HG02973 (cell line): ENCODE measurements around the gene KCNIP4.

Source experiments
- ATAC-seq: cut with Tn5 transposase; IDR thresholded peaks from one replicate; pipeline ENCODE4 v1.9.1; 2021; ENCODE audit warnings: moderate library complexity; ENCODE audit not compliant: unreplicated experiment

KCNIP4 gene

DNA sequence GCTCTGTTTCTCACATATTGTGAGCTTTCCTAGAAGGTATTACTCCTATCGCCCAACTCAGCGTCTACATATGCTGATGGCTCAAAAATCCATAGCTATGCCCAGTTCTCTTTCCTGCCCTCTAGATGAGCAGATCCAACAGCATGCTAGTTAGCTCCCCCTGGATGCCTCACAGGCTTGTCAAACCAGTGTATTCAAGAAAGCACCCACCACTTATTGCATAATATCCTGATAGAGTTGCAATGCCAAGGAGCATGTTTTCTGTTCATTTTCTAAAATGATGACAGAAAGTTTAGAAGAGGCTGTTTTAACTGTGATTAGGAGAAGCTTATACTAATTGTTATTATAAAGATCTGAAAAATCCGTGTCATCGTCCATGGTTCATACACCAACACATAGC lies 1250.2 kb downstream of the KCNIP4 start:
- ATAC-seq, result no peak

DNA sequence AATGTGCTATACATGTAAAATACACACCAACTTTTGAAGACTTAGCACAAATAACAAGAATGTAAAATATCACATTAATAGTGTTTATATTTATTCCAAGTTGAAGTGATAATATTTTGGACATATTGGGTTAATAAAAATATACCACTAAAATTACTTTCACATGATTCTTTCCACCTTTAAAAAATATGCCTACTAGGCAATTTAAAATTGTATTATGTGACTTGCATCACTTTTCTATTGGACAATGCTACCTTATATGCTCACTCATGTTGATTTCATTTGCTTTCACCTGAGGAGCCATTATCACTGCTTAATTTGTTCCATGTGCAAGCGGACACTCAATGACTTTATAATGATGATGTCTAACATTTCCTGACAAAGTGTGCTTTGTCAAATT lies 1251.8 kb downstream of the KCNIP4 start:
- no peak for ATAC-seq

DNA sequence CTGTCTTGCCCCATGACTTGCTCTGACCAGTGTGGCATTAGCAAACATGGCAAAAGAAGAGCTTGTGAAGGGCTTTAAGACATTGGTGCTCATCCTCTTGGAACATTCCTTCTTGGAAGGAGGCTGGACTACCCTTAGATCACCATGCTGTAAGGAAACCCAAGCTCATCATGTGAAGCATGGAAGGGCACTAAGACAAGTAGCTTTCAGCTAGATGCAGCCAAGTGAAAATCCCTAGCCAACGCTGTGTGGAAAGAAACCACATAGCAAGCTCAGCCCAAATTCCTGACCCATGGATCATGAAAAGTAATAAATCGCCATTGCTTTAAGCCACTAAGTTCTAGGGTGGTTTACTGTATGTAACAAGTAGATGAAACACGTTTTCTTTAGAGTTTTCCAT lies 1260.7 kb downstream of the KCNIP4 start:
- ATAC-seq, result no peak

DNA sequence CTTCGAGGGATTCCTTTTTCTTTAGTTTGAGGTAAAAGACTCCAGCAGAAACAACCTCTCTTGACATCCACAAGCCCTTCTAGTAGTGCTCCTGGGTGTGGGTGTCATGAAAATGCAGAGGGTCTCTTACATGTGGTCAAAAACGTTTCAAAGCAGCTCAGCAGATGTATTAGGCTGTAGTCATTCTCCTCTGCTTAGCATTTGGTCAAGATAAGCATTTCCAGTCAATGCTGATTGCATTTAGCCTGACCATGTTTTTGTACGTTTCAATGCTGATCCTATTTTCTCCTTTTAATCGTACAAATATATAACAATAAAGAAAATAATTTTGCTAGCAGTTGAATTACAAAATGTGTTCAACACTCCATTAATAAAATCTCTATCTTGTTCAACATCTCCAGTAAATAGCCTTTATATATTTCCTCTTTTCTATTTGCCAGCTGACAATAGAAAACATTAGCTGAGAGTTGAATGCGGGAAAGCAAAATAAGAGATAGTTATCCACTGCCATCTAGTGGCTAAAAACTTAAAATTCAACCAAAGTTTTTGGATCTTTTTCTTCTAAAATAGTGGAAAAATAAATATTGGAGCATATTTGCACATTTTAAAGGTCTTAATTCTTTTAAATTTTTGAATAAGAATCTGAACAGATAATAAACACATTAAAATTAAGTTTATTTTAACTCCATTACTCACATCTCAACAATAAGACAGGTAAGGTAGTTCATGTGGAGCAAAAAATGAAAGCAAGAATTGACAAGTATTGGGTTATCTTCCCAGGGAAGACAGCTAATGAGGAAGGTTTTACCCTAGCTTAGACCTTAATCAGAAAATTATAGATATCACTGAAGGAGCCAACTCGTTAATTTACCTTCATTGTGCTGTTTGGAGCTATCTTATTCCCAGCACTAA lies 1263.5 kb downstream of the KCNIP4 start:
- ATAC-seq, result no peak

DNA sequence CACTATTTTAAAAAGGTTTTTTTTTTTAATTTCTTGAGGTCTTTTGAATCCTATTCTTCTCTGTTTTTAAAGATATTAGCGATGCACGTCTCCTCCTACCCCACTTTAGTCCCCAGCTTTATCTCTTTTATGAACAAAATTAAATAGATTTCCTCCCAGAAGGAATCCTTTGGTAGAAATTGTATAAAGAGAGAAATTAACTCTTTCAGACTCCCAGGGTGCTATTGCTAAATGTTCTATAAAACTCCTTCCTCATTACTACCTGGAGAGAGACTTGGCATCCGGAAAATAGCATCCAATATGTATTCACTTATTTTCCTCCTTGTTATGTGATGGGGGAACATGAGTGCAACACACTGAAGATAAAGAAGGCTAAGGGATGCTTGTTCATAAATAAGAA lies 1264.8 kb downstream of the KCNIP4 start:
- no peak for ATAC-seq

DNA sequence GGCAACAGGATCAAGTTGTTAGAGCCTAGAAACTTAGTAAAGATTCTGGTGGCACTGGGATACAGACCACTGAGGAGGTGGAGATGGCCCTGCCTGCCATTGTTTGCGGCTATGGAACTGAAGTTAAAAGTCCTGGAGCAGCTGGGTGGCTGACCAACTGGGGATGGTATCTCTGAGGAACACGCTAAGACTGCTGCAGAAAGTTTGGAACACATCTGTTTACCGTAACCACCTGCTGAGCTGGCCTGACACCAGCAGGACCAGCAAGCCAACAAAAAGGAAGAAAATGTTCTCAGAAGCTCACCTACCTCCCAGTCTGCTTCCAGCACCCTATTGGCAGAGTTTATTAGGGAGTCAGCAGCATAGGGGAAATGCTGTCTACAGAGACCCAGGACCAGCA lies 1265.7 kb downstream of the KCNIP4 start:
- no peak for ATAC-seq

DNA sequence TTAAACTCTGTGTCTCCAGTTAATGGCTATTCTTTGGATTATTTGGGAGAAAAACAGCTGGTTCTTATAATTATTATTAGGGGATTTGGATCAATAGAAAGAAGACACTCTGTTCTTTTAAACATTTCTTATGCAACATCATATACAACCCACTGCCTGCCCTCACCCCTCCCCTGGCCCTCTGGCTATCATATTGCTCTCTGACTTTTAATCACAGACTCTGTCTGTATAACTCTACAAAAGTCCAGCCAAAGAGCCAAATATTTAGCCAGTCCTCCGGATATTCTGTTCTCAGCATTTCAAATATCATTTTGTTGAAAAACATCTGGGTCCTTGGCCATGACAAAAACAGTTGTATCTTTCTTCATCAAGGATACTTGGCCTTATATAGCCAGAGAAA lies 1267.3 kb downstream of the KCNIP4 start:
- ATAC-seq, result no peak

DNA sequence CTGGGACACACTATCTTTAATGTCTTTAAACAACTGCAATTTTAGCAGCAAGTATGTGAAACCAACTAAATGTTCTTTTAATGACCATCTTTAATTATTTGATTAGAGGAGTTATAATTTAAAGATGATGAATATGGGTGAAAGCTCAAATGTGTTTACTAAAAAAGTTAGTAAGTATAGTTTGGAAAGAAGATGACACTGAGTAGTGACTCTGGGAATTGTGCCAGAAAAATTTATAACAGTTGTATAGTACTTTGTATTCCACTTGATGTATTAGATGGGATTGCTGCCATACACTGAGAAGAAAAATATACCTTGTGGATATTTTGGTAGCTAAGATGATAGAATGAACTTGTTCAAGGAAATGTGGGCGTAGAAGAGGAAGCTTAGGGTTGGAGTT lies 1267.8 kb downstream of the KCNIP4 start:
- ATAC-seq, result no peak

DNA sequence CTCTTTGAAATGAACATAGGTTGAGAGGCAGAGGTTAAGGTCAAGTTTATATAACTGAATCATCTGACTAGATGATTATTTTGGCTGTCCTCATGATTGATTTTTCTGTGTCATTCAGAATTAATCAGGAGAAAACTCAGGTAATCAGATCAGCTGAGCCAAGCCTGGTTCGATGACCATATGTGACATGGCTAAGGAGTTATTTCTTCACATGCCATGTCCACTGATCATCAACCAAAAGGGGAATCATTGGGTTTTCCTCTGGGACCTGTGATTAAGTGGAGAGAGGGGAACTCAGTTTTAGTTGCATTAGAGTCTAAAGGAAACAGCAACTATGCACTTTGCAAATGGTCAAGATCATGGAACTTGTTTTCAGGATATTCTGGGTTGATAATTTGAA lies 1268.6 kb downstream of the KCNIP4 start:
- no peak for ATAC-seq
